HG03460 (cell line): ENCODE measurements around the gene PATE1.
"Not testable (repeated sequence)": the region's sequence is repeated elsewhere in the genome, so short reads cannot be mapped to it uniquely, and the experiment has no call there.

Experiments
- ATAC-seq: cut with Tn5 transposase; IDR thresholded peaks from one replicate; pipeline ENCODE4 v1.9.1; 2021; ENCODE audit not compliant: unreplicated experiment

Gene PATE1, protein sequence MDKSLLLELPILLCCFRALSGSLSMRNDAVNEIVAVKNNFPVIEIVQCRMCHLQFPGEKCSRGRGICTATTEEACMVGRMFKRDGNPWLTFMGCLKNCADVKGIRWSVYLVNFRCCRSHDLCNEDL

DNA sequence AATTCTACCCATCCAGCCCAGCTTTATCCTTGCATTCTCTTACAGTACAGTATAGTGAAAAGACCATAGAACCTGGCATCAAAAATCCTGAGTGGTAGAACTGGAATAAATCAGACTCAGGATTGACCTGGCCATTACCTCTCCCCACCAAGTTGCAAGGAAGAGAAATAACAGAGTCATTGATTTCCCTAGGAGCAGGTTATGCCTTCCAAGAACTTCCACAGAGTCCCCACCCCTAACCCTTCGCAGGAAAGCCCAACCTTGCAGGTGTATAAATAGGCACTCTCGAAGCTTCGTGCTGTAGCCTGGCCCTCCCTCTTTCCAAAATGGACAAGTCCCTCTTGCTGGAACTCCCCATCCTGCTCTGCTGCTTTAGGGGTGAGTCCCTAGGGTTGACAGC lies at the start of gene PATE1:
Gene PATE1, plus strand, starts transcription at position 301 of the 400 bp plus-strand sequence. Its CDS starts 26 bp downstream, at position 327.
- no peak for ATAC-seq

DNA sequence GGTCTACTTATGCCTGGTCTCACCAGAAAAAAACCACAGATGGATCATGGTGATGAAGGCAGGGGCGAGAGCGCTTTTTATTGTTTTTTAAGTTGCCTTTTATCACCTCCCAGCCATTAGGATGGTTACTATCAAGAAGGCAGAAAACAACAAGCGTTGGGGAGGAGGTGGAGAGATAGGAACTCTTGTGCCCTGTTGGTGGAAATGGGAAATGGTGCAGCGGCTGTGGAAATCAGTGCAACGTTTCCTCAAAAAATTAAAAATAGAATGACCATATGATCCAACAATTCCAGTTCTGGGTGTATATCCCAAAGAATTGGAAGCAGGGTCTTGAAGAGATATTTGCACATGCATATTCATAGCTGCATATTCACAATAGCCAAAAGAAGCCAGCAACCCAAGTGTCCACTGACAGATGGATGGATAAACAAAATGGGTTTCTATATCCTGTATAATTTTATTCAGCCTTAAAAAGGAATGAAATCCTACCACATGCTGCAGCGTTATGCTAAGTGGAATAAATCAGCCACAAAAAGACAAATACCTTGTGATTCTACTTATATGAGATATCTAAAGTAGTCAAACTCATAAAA lies 45.0 kb upstream of the PATE1 start:
- no peak for ATAC-seq

DNA sequence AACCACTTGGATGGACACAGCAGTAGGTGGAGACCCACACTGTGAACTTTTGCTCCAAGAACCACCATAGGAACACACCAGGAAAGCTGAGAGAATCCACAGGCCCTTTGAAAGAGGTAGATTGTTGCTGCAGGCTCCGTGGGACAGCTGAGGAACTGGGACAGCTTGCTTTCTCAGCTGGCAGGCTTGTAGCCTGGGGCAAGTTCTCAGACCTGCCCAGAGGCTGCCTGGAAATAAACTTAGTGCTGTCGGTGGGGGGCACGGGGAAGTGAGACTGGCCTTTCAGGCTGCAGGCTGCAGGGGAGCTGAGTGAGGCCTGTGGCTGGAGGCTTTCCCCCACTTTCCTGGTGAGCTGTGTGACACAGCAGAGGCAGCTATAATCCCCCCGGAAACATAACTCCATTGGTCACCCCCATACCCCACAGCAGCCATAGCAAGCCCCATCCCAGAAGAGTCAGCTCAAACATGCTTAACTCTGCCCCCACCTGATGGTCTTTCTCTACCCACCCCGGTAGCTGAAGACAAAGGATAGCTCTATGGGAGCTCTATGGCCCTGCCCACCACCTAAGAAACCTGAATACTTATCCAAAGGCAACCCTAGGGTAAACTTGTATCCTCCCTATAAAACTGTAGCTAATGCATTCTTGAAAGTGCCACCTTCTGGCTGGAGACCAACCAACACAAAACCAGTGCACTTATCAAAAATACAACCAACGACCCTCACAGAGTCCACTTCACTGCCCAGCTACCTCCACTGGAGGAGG lies 44.0 kb upstream of the PATE1 start:
- no peak for ATAC-seq

DNA sequence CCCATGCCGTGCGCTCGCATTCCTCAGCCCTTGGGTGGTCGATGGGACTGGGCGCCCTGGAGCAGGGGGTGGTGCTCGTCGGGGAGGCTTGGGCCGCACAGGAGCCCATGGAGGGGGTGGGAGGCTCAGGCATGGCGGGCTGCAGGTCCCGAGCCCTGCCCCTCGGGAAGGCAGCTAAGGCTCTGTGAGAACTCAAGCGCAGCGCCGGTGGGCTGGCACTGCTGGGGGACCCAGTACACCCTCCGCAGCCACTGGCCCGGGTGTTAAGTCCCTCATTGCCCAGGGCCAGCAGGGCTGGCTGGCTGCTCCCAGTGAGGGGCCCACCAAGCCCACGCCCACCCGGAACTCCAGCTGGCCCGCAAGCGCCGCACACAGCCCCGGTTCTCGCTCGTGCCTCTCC lies 41.4 kb upstream of the PATE1 start:
- not testable (repeated sequence) for ATAC-seq

DNA sequence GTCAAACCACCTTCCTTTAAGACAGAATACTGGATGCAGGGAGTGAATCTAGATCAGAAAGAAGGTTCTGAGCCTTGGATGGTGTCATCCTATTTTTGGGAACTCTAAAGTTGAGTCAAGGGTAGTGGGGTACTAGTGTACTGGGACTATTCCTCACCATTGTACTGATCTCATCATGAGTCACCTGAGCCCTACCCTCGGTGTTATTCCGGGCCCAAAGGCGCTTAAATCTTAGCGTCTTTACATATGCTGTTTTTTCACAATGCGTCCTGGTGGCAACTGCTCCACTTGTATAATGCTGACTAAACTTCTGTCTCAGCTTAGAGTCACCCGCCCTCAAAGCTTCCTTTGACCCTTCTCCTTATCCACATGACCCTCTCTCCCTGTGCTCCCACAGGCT lies 25.3 kb upstream of the PATE1 start:
- ATAC-seq = no peak

DNA sequence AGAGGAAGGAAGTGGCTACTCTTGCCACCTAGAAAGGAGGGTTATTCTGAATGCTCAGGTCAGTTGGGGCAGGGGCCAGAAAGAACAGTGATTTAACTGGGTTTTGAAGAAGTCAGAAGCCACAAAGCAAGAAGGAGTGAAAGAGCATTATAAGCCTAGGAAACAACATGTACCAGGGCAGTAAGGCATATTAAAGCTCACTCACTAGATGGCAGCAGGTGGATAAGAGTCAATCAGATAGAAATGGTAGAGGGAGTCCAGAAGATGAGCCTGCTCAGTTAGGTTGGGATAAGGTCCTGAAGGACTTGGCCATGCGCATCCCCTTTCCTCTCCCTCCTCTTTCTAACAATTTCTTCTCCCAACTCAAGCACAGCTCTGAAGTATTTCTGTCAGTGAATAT lies 22.0 kb upstream of the PATE1 start:
- no peak for ATAC-seq

DNA sequence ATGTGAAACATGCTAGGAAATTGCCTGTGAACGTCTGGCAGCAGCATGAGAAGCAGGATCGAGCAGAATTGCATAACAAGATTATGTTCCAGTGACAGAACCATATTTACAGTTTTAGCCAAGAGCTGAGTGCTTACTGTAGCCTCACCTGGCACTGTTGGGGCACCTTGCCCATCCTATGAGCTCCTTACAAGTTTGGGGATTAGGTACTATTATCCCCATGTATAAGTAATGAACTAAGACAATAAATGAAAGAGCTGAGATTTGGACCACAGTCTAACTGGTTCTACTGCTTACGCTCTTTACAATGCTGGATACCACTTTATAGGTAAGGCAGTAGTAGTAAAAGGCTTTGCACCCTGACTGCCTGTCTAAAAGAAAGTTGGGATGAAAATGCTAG lies 17.1 kb upstream of the PATE1 start:
- no peak for ATAC-seq

DNA sequence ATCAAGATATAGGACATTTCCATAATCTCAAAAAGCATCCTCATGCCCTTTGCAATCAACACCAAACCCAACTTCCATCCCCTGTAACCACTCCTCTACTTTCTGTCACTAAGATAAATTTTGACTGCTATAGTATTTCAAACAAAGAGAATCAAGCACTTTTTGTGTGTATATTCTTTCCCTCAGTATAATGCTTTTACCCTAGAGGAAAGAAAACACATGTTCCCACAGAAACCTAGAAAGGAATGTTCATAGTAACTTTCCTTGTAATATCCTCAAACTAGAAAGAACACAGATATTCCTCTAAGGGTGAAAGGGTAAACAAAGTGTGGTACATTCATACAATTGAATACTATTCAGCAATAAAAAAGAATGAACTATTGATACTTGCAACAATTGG lies 5.5 kb upstream of the PATE1 start:
- no peak for ATAC-seq

DNA sequence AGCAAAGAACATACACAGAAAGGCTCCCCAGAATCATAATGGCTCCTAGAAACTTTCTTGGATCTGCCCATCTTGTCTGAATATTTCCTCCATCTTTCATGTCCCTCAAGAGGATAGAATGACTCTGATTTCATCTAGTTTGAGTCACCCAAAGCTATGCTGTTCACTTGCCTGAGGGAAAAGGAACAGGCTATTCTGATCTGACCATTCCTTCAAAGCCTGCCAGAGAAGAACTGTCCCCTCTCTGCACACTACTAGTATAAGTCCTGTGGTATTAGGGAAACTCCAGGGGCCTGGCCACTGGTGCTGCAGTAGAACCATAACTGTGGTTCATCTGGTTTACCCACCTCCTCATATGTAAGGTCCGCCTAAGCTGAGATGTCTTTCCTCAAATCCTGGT lies 2.4 kb upstream of the PATE1 start:
- no peak for ATAC-seq

DNA sequence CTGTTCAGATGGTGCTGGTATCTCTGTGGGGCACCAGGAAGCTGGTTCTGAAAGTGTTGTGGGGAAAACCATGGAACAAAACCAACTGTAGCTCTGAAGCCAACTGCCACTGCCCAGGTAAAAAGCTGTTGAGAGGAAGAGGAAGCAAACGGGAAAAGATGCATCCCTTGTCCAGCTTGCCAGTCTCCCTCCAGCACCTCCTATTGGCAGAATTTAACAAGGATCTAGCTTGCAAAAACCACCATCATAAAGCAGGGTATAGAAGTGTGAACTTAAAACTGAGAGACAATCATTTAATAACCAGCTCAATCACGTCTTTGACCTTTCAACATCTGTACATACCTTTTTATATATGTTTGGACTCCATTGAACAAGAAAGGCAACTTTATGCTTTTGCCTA lies 4.5 kb downstream of the PATE1 start:
- no peak for ATAC-seq

DNA sequence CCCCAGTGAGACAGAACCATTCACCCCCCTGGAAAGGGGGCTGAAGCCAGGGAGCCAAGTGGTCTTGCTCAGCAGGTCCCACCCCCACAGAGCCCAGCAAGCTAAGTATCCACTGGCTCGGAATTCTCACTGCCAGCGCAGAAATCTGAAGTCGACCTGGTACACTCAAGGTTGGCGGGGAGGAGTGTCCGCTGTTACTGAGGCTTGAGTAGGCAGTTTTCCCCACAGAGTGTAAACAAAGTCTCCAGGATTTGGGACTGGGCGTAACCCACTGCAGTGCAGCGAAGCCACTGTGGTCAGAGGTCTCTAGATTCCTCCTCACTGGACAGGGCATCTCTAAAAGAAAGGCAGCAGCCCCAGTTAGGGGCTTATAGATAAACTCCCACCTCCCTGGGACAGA lies 10.0 kb downstream of the PATE1 start:
- no peak for ATAC-seq

DNA sequence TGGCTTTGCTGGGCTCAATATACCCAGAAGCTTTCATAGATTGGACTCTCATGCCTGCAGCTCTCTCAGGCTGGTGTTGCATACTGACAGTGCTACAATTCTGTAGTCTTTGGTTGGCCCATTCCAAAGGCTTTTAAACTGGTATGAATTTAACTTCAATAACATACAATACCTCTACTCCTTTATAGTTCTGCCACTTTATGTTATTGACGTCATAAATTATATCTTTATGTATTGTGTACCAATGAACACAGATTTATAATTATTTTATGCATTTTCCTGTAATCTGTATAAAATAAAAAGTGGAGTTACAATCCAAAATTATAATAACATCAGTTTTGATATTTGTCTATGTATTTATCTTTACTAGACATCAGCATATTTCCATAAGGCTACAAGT lies 16.4 kb downstream of the PATE1 start:
- no peak for ATAC-seq

DNA sequence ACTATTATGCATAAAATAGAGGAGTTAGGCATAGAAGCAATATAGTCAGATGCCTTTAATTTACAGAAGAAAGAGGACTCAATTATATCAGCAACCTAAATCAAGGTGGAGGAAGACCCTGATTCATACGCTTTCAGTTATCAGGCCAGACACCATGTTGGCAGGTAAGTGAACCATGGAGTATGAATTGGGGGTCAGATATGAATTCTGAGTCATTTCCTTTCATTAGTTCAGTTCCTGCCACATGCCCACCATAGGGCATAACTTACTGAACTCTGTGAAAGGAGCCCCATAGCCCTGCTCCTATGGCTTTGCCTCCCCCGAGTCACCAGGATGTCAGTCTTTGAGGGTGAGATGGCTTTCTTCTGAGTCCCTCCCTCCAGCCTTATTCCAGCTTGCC lies 17.4 kb downstream of the PATE1 start:
- no peak for ATAC-seq

DNA sequence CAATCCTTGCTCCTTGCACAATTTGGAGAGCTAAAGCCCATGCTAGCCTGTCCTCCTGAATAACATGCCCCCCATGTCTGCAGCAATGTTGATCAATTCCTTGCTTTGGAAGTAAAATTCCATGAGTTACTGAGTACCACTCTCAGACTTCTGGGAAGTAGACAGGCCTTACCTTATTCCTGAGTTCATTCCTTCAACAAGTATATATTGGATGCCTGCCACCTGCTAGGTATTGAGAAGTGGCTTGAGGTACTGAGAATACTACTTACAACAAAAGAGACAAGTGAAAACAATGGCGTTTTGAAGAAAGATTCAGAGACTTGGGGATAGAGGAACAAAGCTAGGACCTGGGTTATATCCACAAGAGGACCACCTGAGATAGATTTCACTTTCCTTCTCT lies 20.2 kb downstream of the PATE1 start:
- no peak for ATAC-seq

DNA sequence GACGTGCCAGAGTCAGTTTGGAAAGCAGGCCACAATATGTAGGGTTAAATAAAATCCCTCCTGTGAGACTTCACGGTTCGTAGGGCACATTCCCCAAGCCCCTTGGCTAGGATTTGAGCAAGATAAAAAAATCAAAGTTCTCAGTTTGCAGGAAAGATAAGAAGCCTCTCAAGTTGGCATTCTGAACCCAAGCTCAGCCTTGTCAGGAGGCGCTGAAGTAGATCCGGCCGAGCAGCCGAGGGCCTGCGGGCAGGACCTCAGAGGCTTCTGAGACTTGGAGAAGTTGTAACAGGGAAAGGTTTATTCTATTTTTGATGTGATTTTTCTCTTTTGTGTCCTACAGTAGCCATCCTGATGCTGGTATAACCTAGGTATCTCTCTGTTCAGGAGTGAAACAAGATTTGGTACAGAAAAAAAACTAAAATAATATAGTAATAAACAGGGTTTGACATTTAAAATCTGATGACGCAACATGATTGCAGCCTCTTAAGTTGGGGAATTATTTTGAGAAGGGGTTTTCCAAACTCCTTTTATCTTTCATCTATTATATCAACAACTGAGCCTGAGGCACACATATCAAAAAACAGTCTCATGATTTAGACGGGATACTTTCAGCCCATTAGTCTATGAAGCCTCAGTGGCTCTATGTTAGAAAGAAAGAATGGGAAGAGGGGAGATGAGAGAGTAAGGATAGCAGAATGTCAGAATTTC lies 22.4 kb downstream of the PATE1 start:
- ATAC-seq = no peak

DNA sequence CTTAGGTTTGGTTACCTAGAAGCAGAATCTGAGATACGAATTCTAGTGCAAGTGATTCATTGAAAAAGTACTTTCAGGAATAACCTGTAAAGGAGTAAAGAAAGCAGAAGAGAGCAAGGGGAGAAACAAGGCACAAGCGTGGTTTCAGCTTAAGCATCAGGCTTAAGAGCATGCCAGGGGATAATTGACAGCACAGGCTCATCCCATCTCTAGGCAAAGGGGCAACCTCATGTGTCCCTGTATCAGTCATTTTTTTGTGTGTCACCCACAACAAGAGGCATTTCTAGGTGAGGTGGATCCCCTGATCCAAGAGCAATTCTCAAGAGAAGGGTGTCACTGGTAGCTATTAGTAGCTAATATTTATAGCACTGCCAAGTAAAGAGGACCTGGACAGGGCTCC lies 24.5 kb downstream of the PATE1 start:
- no peak for ATAC-seq

DNA sequence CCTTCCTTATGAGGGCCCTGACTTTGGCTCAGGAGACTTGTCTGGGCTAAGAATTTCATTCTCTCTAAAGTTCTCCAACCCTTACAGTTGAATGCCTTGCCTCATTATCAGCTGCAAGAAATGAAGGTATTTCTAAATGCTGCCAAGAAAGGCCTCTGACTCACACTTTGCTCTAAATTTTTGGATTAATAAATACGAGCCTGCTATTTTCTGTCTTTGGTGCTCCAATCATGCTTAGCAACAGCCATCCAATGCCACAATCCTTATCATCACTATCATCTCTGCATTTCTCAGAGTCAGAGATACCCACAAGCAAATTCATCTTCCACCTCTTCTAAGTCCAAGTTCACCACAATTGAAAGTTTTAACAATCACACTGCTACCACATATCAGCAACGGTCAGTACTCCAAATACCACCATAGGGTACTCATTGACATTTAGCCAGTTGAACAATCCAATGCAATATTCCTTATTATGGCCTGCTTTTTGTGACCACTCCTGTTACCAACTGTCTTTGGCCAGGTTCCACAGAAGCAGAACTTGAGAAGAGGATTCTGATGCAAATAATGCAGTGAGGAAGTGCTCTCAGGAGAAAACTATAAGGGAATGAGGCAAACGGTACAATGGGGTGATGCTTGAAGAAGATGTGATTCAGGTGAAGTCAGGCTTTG lies 26.9 kb downstream of the PATE1 start:
- ATAC-seq = no peak

DNA sequence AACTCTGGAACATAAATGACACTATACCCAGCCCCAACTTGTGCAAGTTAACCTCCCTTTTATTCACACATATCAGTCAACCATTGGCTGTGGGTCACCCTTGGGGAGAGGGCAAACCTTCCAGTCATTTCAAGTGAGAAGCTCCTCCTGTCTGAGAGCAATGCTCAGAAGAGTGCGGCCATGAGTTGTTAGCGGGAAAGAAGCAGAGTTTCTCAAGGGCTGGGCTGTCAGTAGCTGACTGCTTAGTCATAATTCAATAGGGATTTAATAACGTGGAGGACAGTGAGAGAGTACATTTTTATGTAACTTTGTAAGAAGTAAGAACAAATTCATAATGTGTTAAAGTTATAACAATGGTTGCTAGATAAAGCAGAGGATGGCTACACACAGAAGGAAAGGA lies 27.4 kb downstream of the PATE1 start:
- ATAC-seq = no peak

DNA sequence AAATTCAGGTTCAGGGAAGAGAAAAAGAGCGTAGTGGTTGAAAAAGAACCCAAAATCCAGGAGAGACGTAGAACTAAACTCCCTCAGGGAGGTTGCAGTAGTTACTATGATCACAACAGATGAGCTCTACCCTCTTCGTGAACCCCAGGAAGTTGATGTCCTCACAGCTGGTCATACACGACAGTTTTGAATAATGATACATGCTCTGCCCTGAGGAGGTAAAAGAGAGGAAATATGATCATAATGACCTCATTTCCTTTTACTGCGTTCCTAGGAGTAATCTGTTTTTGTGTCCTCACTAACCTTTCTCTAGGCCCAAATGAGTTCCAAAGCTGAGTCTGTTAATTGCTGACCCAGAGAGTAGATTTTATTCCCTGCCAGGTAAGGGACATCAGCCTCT lies 31.2 kb downstream of the PATE1 start:
- no peak for ATAC-seq

DNA sequence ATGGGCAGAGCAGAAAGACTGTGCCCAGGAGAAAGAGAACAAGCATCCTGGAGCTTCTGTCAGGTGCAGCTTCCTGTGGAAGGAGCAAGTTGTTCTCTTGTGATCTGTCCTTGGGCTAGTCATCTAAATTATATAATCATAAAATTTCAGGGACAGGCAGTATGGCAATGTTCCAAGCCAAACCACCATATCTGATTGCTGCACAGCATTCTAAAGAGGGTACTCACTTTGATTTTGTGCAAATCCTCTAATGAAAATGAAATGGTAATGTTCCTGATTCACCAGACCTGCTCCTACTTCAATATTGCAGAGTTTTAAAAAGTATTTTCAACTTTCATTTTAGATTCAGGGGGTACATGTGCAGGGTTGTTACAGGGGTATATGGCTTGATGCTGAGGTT lies 32.6 kb downstream of the PATE1 start, which contains the start of gene PATE2:
Gene PATE2, minus strand, starts transcription at position 101 of the 400 bp plus-strand sequence. Its CDS starts 55 bp downstream, at position 46.
- ATAC-seq = no peak

DNA sequence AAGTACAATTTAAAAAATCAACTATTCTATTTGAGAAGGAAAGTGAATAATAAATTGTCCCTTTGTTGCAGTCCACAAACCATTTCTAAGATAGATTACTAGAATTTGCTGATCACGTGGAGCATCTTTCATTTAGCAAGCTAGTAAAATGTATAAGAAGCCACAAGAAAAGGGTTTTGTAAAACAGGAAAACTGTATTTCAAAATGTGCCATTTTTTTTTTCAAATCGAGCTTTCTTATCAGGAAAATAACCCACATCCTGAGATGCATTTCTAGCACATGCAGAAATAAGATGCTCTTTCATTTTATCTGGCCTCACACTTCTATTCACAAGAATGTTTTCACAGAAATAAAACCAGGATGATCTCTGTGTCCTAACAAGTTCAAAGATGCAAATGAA lies 38.6 kb downstream of the PATE1 start:
- ATAC-seq = no peak
